GM18526 (cell line): ENCODE measurements around the gene COL26A1.

ENCODE experiments used
- POLR2A ChIP-seq: IDR thresholded peaks from 3 replicates; pipeline ENCODE4 v1.6.1; 2011; ENCODE audit not compliant: insufficient read length; ENCODE audit errors: extremely low read depth

The COL26A1 gene

DNA sequence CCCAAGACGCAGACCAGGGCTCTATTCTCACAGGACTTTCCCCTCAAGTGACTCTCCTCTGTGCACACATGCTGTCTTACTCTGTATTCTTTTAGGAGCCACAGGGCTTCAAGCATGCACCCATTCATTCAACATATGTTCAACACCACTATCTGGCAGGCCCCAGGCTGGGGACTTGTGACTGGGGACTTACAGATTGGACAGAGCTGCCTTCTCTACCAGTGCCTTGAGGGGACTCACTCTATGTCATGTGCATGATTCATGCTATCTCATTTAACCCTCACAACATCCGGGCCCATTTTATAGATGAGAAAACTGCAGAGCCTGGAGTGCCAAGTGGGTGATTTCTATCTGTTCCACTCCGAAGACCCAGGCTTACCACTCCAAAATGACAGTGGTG, 232.1 kb downstream of the COL26A1 start:
- TF ChIP-seq POLR2A: no peak

GRCh38 chr7:101595246-101595645, 232.6 kb downstream of the COL26A1 start:
- no peak for TF ChIP-seq POLR2A

- no peak for TF ChIP-seq POLR2A
Observed at GRCh38 chr7:101595766-101596537, 233.3 kb downstream of the COL26A1 start.

DNA sequence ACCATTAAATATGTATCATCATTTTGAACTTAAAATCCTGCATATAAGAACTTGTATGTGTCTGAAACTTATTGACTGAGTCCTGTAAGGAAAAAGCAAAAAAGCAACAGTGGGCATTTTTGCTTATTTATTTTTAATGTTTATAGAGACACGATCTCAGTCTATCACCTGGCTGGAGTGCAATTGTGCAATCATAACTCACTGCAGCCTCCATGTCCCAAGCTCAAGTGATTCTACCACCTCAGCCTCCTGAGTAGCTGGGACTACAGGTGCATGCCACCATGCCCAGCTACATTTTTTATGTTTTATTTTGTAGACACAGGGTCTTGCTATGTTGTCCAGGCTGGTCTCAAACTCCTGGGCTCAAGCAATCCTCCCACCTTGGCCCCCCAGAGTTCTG, 234.2 kb downstream of the COL26A1 start:
- TF ChIP-seq POLR2A: no peak

DNA sequence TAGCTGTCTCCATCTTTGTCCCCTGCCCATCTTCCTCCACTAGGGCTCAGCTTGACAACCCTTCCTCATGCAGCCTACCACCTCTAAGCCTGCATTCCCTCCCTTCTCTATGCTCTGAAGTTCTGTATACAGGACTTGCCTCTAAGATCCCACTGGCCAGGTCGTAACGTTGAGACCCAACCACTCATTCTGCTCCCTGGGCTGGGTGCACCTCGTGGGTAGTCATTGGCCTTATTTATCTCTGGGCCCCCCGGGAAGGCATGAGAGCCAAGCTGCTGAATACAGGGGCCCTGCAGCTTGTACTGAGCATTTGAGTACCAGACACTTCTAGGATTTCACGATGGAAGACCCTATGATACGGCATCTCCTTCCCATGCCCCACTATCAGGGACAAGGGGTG, 235.3 kb downstream of the COL26A1 start:
- no peak for TF ChIP-seq POLR2A

DNA sequence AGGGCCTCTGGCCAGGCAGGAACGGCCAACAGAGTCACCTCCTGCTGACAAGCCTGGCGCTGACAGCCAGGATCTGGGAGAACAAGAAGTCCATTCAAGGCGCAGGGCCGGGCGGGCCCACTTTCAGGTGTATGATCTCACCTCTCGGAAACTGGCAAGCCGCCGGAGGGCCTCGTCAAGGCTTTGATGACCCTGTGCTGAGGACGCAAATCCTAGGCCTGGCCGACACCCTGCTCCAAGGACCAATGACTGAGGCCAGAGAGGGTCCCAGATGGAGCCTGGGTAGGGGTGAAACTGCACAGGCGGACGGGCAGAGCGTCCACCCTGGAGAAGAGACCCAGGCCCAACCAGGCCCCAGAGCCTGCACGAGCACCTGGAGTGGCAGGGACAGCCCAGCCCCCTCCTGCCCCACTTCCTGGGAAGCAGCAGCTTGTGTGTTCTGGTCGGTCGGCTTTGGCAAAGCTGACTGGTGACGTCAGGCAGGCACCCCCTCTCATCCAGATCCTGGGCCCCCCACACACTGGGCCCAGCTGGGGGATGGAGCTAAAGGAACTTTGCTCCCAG, 235.8 kb downstream of the COL26A1 start:
- no peak for TF ChIP-seq POLR2A

DNA sequence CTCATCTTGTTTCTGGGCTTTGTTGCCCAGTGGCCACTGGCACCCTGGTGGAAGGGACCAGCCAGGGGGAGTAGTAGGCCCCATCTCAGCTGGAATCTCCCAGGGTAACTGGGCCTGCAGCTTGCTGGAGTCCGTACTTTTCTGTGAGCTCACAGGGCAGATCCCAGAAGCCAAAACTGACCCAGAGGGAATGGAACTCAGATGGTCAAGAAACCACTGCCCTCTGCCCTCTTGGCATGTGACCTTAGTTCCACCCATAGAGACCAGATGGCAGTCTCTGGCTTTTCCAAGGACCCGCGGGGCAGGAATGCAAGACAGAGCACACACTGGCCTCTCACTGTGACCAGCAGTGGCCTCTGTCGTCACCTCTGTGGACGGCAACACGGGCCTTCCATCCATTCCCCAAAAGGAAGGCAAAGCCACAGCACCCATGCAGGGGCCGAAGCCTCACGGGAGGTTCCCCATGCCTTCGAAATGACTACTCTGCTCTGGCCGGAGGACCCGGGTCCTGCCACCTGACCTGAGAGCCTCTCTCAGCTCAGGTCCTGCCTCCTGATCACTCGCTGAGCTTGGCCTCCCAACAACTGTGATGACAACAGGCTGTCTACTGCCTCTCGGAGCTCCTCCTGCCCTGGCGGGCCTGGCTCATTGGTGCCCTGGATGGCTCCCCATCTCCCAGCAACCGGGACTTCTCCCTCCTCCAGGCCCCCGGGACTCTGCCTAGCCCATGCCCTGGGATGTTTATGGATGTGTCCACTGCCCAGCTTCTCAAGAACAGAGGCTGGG, 236.5 kb downstream of the COL26A1 start:
- no peak for TF ChIP-seq POLR2A

DNA sequence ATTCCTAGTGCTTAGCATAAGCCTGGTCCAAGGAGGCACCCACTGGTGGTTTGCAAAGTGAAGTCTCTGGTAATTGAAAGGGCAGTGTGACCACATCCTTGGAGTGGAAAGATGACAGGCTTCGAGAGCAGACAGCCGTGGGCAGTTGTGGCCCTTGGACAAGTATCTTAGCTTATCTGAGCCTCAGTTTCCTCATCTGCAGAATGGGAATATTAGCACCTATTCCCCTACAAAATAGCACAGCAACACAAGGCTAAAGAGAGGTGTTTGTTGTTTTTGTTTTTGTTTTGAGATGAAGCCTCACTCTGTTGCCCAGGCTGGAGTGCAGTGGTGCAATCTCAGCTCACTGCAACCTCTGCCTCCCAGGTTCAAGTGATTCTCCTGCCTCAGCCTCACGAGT, 237.1 kb downstream of the COL26A1 start:
- no peak for TF ChIP-seq POLR2A

- no peak for TF ChIP-seq POLR2A
Observed at GRCh38 chr7:101602082-101602481, 239.4 kb downstream of the COL26A1 start.

GRCh38 chr7:101602484-101603241, 240.0 kb downstream of the COL26A1 start:
- TF ChIP-seq POLR2A: no peak

GRCh38 chr7:101604331-101604933, 241.8 kb downstream of the COL26A1 start:
- TF ChIP-seq POLR2A: no peak

DNA sequence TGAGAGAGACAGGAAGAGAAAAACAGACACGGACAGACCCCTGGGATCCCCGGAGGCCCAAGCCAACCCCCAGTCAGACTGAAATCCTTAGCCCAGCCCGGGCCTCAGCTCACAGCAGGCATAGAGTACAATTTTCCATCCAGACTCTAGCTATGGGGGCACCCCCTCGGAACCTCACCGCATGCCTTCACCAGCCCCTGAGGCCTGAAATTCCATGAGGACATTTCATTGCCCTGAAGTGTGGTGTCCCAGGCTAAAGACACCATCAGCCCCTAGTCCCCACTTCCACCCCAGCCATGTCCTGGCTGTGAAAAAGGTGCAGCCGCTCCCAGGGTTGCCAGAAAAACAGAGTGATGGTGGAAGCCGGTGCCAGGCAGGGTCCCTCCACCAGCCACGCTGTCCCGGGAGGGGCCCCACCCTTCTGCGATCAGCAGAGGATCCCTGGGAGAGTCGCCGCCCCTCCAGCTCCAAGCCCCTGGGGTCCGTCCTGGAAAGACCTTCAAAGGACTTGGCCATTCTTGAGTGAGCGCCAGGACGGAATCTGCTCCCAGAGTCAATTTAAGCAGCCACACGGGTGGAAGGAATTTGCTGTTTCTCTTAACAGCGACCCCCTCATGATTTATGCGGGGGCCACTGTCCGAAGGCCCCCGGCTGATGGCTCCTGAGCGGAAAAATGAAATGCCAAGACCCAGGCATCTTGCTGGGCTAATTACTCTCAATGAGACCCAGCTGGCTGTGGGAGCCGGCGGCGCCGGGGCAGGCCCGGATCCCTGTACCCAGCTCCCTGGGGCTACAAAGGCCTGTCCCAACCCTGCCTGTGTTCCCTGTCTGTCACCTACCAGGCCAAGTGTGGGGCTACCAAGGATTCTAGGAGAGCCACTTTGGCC, 243.2 kb downstream of the COL26A1 start:
- no peak for TF ChIP-seq POLR2A

GRCh38 chr7:101606498-101606923, 243.8 kb downstream of the COL26A1 start:
- no peak for TF ChIP-seq POLR2A
